Measurements from ENCODE around the gene FHIT. TPM values are rescaled to one million over a fixed set of nuclear protein-coding genes. Genes with fewer than 3 reads are reported as not detected.
"Not testable (repeated sequence)": the region's sequence is repeated elsewhere in the genome, so short reads cannot be mapped to it uniquely, and the experiment has no call there.

FHIT gene
- total RNA-seq, 1 experiment from 2014 or later = 20.1 TPM

DNA sequence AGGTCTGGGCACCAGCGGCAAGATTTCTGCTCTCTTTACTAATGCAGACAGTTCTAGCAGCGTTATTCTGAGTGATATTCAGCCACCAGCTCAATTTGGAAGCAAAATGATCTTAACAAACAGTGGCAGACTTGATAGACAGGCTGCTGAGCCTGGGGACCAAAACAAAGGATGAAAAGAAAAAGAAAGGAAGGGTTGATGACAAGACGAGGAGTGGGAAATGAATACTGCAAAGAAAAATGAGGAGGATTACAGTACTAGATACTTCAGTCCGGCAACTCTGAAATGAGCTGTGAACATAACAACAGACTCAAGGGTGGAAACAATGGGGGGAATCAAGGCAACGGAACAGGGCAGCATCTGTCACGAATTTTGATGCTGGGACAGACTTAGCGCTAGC lies 28.8 kb downstream of the FHIT start:
- DNase-seq (ENCODE audit: unreplicated experiment) = no peak
- no peaks in the 10 kb centered on the region for H3K4me1 Mint-ChIP-seq (ENCODE audit: insufficient read depth, unreplicated experiment)
- BruUV-seq (replicated peaks) = no TSS peak
- H3K27me3 Mint-ChIP-seq (ENCODE audit: insufficient read depth, unreplicated experiment) = no peaks in the 10 kb centered on the region
- TF ChIP-seq, protein P1, sequence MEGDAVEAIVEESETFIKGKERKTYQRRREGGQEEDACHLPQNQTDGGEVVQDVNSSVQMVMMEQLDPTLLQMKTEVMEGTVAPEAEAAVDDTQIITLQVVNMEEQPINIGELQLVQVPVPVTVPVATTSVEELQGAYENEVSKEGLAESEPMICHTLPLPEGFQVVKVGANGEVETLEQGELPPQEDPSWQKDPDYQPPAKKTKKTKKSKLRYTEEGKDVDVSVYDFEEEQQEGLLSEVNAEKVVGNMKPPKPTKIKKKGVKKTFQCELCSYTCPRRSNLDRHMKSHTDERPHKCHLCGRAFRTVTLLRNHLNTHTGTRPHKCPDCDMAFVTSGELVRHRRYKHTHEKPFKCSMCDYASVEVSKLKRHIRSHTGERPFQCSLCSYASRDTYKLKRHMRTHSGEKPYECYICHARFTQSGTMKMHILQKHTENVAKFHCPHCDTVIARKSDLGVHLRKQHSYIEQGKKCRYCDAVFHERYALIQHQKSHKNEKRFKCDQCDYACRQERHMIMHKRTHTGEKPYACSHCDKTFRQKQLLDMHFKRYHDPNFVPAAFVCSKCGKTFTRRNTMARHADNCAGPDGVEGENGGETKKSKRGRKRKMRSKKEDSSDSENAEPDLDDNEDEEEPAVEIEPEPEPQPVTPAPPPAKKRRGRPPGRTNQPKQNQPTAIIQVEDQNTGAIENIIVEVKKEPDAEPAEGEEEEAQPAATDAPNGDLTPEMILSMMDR (IDR thresholded peaks at IDR 0.05; ENCODE audit: unreplicated experiment) = no peak
- CTCF ChIA-PET = no interaction called here
- intact Hi-C loops (cut with micrococcal nuclease) = no loop called here
- no peak overlapping the region for H3K27ac Mint-ChIP-seq (ENCODE audit: low read depth, unreplicated experiment)
- H3K9me3 Mint-ChIP-seq (ENCODE audit: unreplicated experiment) = peaks cover 9% of the 10 kb centered on the region
- POLR2A ChIA-PET = no interaction called here
- no peak overlapping the region for H3K4me3 Mint-ChIP-seq (ENCODE audit: unreplicated experiment)
- H3K36me3 Mint-ChIP-seq (ENCODE audit: insufficient read depth, unreplicated experiment) = no peaks in the 10 kb centered on the region

DNA sequence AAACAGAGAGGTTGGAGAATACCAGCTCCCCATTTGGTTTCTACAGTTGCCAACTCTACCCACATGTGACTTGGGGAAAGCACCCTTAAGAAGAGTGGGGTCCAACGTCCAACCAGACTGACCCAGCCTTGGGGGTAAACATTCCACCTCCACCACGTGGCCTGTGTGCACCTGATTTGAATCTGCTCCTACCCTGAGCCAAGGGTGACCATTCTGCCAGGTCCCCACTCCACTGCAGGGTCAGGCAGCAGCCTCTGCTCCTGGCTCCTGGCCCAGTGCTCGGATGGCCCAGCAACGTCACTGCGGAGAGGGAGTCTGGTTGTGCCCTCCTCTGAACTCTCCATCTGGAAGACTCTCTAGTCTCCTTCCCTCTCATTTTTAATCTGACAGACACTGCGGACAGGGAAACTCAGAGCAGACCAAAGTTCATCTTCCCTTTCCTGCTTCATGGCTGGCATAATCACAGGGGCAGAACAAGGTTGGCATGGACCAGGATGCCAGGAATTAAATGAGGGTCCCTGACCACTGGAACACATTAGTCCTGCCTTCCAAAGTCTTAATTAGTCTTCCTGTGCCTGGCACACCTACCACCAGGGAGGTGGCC lies 29.4 kb downstream of the FHIT start:
- H3K27me3 Mint-ChIP-seq (ENCODE audit: insufficient read depth, unreplicated experiment) = no peaks in the 10 kb centered on the region
- TF ChIP-seq, protein P1 (IDR thresholded peaks at IDR 0.05; ENCODE audit: unreplicated experiment) = no peak
- intact Hi-C loops (cut with micrococcal nuclease) = no loop called here
- H3K36me3 Mint-ChIP-seq (ENCODE audit: insufficient read depth, unreplicated experiment) = no peaks in the 10 kb centered on the region
- H3K9me3 Mint-ChIP-seq (ENCODE audit: unreplicated experiment) = peaks cover 13% of the 10 kb centered on the region
- no peaks in the 10 kb centered on the region for H3K4me1 Mint-ChIP-seq (ENCODE audit: insufficient read depth, unreplicated experiment)
- POLR2A ChIA-PET = no interaction called here
- H3K27ac Mint-ChIP-seq (ENCODE audit: low read depth, unreplicated experiment) = no peak overlapping the region
- CTCF ChIA-PET = no interaction called here
- no TSS peak for BruUV-seq (replicated peaks)
- no peak for DNase-seq (ENCODE audit: unreplicated experiment)
- H3K4me3 Mint-ChIP-seq (ENCODE audit: unreplicated experiment) = no peak overlapping the region

DNA sequence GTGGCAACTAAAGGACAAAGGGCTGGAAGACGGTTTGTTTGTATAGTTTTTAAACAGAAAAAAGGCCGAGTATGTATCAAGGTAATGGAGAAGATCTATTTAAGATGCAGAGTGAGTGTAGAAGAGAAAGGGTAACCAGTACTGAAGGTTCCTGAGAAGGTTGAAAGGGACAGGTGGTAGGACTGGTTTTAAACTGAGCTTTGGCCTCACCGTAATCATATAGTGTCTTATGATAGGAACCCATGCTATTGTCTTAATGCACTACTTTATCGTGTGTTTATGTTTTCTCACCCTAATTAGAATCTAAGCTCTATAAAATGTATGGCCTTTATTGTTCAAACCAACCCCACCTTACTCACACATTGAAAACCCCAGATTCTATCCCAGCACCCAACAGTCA lies 32.7 kb downstream of the FHIT start:
- ChIA-PET POLR2A (no interaction called here), CTCF (interaction anchor here (0.6 kb wide), 1 partner anchor 37 kb away, joined by 3 read pairs; no protein-coding TSS in a partner anchor)
- TF ChIP-seq, protein P1 (IDR thresholded peaks at IDR 0.05; ENCODE audit: unreplicated experiment) = no peak
- no peak for DNase-seq (ENCODE audit: unreplicated experiment)
- Mint-ChIP-seq H3K36me3 (ENCODE audit: insufficient read depth, unreplicated experiment) (no peaks in the 10 kb centered on the region), H3K4me1 (ENCODE audit: insufficient read depth, unreplicated experiment) (no peaks in the 10 kb centered on the region), H3K27me3 (ENCODE audit: insufficient read depth, unreplicated experiment) (no peaks in the 10 kb centered on the region), H3K27ac (ENCODE audit: low read depth, unreplicated experiment) (no peak overlapping the region), H3K4me3 (ENCODE audit: unreplicated experiment) (no peak overlapping the region), H3K9me3 (ENCODE audit: unreplicated experiment) (peaks cover 13% of the 10 kb centered on the region)
- intact Hi-C loops (cut with micrococcal nuclease) = no loop called here
- no TSS peak for BruUV-seq (replicated peaks)

DNA sequence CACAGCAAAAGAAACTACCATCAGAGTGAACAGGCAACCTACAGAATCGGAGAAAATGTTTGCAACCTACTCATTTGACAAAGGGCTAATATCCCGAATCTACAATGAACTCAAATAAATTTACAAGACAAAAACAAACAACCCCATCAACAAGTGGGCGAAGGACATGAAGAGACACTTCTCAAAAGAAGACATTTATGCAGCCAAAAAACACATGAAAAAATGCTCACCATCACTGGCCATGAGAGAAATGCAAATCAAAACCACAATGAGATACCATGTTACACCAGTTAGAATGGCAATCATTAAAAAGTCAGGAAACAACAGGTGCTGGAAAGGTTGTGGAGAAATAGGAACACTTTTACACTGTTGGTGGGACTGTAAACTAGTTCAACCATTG lies 35.1 kb downstream of the FHIT start:
- POLR2A ChIA-PET; intact Hi-C loops (cut with micrococcal nuclease); BruUV-seq (replicated peaks); DNase-seq (ENCODE audit: unreplicated experiment); H3K27ac Mint-ChIP-seq (ENCODE audit: low read depth, unreplicated experiment); H3K27me3 Mint-ChIP-seq (ENCODE audit: insufficient read depth, unreplicated experiment); H3K36me3 Mint-ChIP-seq (ENCODE audit: insufficient read depth, unreplicated experiment); H3K4me3 Mint-ChIP-seq (ENCODE audit: unreplicated experiment); H3K4me1 Mint-ChIP-seq (ENCODE audit: insufficient read depth, unreplicated experiment); CTCF ChIA-PET: not testable (repeated sequence)
- peaks cover 13% of the 10 kb centered on the region for H3K9me3 Mint-ChIP-seq (ENCODE audit: unreplicated experiment)

DNA sequence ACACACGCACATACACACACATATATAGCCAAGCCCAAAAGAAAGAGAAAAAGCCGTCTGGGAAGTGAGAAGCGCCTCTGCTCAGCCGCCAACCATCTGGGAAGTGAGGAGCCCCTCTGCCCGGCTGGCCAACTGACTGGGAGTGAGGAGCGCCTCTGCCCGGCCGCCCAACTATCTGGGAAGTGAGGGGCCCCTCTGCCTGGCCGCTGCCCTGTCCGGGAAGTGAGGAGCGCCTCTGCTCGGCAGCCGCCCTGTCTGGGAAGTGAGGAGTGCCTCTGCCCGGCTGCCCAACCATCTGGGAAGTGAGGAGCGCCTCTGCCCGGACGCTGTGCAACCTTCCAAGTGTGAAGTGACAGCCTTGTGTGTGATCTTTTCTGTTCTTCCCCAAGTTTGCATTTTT lies 49.2 kb downstream of the FHIT start:
- TF ChIP-seq, protein P1 (IDR thresholded peaks at IDR 0.05; ENCODE audit: unreplicated experiment) = no peak

More for the DNA sequence above, 49.2 kb downstream of the FHIT start:
- H3K4me3 Mint-ChIP-seq (ENCODE audit: unreplicated experiment) = no peak overlapping the region
- H3K9me3 Mint-ChIP-seq (ENCODE audit: unreplicated experiment) = no peaks in the 10 kb centered on the region
- CTCF ChIA-PET = interaction anchor here (0.6 kb wide), 1 partner anchor 42 kb away, joined by 3 read pairs; no protein-coding TSS in a partner anchor
- no peaks in the 10 kb centered on the region for H3K4me1 Mint-ChIP-seq (ENCODE audit: insufficient read depth, unreplicated experiment)
- peaks cover 2% of the 10 kb centered on the region for H3K36me3 Mint-ChIP-seq (ENCODE audit: insufficient read depth, unreplicated experiment)
- no peak for DNase-seq (ENCODE audit: unreplicated experiment)
- H3K27me3 Mint-ChIP-seq (ENCODE audit: insufficient read depth, unreplicated experiment) = no peaks in the 10 kb centered on the region
- intact Hi-C loops (cut with micrococcal nuclease) = no loop called here
- POLR2A ChIA-PET = no interaction called here
- H3K27ac Mint-ChIP-seq (ENCODE audit: low read depth, unreplicated experiment) = no peak overlapping the region
- no TSS peak for BruUV-seq (replicated peaks)

Measured in MCF 10A (cell line).